Endodermal cell (in vitro differentiated cells): ENCODE measurements around the gene IFIT2. TPM values are rescaled to one million over a fixed set of nuclear protein-coding genes. Genes with fewer than 3 reads are reported as not detected.

Experiments
- DNase-seq: peaks from one replicate; pipeline ENCODE4 v3.0.0-alpha.2; 2017
- H3K27ac ChIP-seq: 2 replicates; pipeline ENCODE4 v1.5.1; 2013; ENCODE audit warnings: mild to moderate bottlenecking, low read depth, low read length, moderate library complexity
- H3K27me3 ChIP-seq: 2 replicates; pipeline ENCODE4 v1.6.1; 2013; ENCODE audit warnings: mild to moderate bottlenecking, low read length, moderate library complexity; ENCODE audit not compliant: insufficient read depth, control insufficient read depth, poor library complexity, severe bottlenecking
- H3K36me3 ChIP-seq: 2 replicates; pipeline ENCODE4 v1.7.0; 2013; ENCODE audit warnings: mild to moderate bottlenecking, low read length, moderate library complexity; ENCODE audit not compliant: control insufficient read depth, insufficient read depth
- H3K4me1 ChIP-seq: one replicate; pipeline ENCODE4 v1.7.0; 2013; ENCODE audit warnings: low read length; ENCODE audit not compliant: control insufficient read depth, insufficient read depth
- H3K4me3 ChIP-seq: 2 replicates; pipeline ENCODE4 v1.5.1; 2013; ENCODE audit warnings: mild to moderate bottlenecking, low read length, moderate library complexity
- H3K9ac ChIP-seq: 2 replicates; pipeline ENCODE4 v1.6.1; 2013; ENCODE audit warnings: mild to moderate bottlenecking, low read length, moderate library complexity; ENCODE audit not compliant: poor library complexity, severe bottlenecking; ENCODE audit errors: extremely low read depth
- H3K9me3 ChIP-seq: 2 replicates; pipeline ENCODE4 v1.6.1; 2013; ENCODE audit warnings: mild to moderate bottlenecking, low read length, moderate library complexity; ENCODE audit not compliant: control insufficient read depth
- H3K27ac Mint-ChIP-seq: 2 replicates; pipeline ENCODE4 v1.8.0; 2020; ENCODE audit warnings: mixed read lengths
- H3K27me3 Mint-ChIP-seq: 2 replicates; pipeline ENCODE4 v1.8.0; 2021; ENCODE audit warnings: mild to moderate bottlenecking, mixed read lengths; ENCODE audit not compliant: insufficient read depth
- H3K36me3 Mint-ChIP-seq: 2 replicates; pipeline ENCODE4 v1.8.0; 2020; ENCODE audit warnings: low read depth, mixed read lengths
- H3K4me1 Mint-ChIP-seq: 2 replicates; pipeline ENCODE4 v1.8.0; 2020; ENCODE audit warnings: mixed read lengths
- H3K4me3 Mint-ChIP-seq: 2 replicates; pipeline ENCODE4 v1.8.0; 2020; ENCODE audit warnings: mild to moderate bottlenecking, moderate library complexity, mixed read lengths
- H3K9me3 Mint-ChIP-seq: 2 replicates; pipeline ENCODE4 v1.8.0; 2020; ENCODE audit warnings: mild to moderate bottlenecking, mixed read lengths
- WGBS, 2 experiments: methylation state at CpG; one replicate each; pipeline versions ENCODE4 v1.1.5 to v1.1.7; 2013; ENCODE audit warnings: missing lambda C conversion rate in 2 of 2, mixed read lengths in 1 of 2; ENCODE audit not compliant: insufficient coverage in 1 of 2, insufficient read length in 1 of 2; 5-methylcytosine and 5-hydroxymethylcytosine counted together
- total RNA-seq, 2 donors: library from RNA; stranded (reverse); fragmentation: NEBNext Ultra II Directional in 1 of 2; extraction: Animal tissue kit (Norgen Biotek cat#: 25700) in 1 of 2; gene quantifications; 2 replicates in 1 of 2; 3 replicates in 1 of 2; pipeline ENCODE4 v1.2.1, GENCODE V29; 2021
- TF ChIP-seq, protein P1 (sequence below): fragments of 200-600 bp; sonication (generic); conservative IDR thresholded peaks from 2 replicates; pipeline ENCODE4 v1.5.0; 2021; ENCODE audit warnings: antibody characterized with exemption, mild to moderate bottlenecking

IFIT2 gene
- total RNA-seq, 2 donors from 2014 or later: 0.37 TPM; not detected in 1

DNA sequence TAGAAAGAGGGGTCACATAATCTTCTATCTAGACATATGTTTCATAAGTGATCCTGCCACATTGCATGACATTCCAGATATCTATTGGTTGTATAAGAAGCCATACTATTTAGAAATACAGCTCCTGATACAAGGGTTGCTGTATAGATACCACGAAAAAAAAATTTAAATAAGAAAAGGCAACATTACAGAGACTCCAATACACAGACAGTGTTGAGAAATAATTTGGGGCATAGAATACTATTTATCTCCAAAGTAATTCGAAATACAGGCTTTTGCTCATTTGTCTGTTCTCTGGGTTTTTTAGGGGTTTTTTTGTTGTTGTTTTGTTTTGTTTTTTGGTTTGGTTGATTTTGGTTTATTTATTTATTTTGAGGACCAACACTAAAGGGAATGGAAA is 2.6 kb downstream of the IFIT2 start:
- H3K4me3 ChIP-seq: no peak overlapping the region
- H3K4me1 Mint-ChIP-seq: peaks cover 21% of the 10 kb centered on the region
- TF ChIP-seq, protein P1, sequence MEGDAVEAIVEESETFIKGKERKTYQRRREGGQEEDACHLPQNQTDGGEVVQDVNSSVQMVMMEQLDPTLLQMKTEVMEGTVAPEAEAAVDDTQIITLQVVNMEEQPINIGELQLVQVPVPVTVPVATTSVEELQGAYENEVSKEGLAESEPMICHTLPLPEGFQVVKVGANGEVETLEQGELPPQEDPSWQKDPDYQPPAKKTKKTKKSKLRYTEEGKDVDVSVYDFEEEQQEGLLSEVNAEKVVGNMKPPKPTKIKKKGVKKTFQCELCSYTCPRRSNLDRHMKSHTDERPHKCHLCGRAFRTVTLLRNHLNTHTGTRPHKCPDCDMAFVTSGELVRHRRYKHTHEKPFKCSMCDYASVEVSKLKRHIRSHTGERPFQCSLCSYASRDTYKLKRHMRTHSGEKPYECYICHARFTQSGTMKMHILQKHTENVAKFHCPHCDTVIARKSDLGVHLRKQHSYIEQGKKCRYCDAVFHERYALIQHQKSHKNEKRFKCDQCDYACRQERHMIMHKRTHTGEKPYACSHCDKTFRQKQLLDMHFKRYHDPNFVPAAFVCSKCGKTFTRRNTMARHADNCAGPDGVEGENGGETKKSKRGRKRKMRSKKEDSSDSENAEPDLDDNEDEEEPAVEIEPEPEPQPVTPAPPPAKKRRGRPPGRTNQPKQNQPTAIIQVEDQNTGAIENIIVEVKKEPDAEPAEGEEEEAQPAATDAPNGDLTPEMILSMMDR: no peak
- no peaks in the 10 kb centered on the region for H3K36me3 ChIP-seq
- no peak overlapping the region for H3K4me3 Mint-ChIP-seq
- no peak overlapping the region for H3K27ac ChIP-seq
- no peak overlapping the region for H3K27ac Mint-ChIP-seq
- H3K9ac ChIP-seq: no peak overlapping the region
- H3K9me3 ChIP-seq: peaks cover 2% of the 10 kb centered on the region
- H3K36me3 Mint-ChIP-seq: no peaks in the 10 kb centered on the region
- no peak for DNase-seq
- no peaks in the 10 kb centered on the region for H3K27me3 ChIP-seq
- WGBS, 2 experiments: 100% methylated on average over 1 of the region's 2 CpGs; no CpG with 5 or more reads in 1 of the 2 experiments
- H3K27me3 Mint-ChIP-seq: peaks cover 2% of the 10 kb centered on the region
- H3K9me3 Mint-ChIP-seq: no peaks in the 10 kb centered on the region
- no peaks in the 10 kb centered on the region for H3K4me1 ChIP-seq

DNA sequence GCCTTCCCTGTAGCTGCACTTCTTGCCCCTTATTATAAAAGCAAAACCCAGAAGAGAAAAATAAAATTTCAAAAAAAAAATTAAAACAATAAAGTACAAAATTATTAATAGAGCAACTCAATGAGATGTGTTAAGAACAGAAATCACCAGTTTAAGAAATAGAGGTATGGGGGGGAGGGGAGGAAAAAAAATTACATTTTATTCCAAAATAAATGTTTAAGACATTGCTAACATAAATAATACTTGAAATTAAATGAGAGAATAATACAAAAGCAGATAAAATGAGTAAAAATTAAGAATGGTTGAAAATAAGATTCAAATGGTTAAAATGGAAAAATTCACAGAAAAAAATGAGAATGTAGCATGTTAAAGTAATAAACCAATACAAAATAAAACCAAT is 3.1 kb downstream of the IFIT2 start:
- H3K36me3 ChIP-seq: no peaks in the 10 kb centered on the region
- Mint-ChIP-seq H3K4me1 (peaks cover 21% of the 10 kb centered on the region), H3K9me3 (no peaks in the 10 kb centered on the region), H3K4me3 (no peak overlapping the region), H3K27me3 (peaks cover 2% of the 10 kb centered on the region), H3K27ac (no peak overlapping the region), H3K36me3 (no peaks in the 10 kb centered on the region)
- TF ChIP-seq, protein P1: no peak
- no peak overlapping the region for H3K4me3 ChIP-seq
- DNase-seq: no peak
- H3K4me1 ChIP-seq: no peaks in the 10 kb centered on the region
- H3K27ac ChIP-seq: no peak overlapping the region
- H3K27me3 ChIP-seq: no peaks in the 10 kb centered on the region
- H3K9ac ChIP-seq: no peak overlapping the region
- no peaks in the 10 kb centered on the region for H3K9me3 ChIP-seq

DNA sequence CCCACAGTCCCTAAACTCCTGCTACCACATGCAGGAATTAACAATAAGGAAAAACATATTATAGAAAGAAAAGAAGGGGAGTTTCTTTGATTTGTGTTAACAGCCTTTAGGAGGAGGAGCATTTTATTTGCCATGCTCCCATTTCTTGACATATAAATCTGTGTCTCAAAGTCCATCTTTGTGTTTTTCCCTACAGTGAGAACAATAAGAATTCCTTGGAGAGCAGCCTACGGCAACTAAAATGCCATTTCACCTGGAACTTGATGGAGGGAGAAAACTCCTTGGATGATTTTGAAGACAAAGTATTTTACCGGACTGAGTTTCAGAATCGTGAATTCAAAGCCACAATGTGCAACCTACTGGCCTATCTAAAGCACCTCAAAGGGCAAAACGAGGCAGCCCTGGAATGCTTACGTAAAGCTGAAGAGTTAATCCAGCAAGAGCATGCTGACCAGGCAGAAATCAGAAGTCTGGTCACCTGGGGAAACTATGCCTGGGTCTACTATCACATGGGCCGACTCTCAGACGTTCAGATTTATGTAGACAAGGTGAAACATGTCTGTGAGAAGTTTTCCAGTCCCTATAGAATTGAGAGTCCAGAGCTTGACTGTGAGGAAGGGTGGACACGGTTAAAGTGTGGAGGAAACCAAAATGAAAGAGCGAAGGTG is 4.1 kb downstream of the IFIT2 start:
- no peak overlapping the region for H3K4me3 Mint-ChIP-seq
- no peak overlapping the region for H3K27ac Mint-ChIP-seq
- no peaks in the 10 kb centered on the region for H3K9me3 Mint-ChIP-seq
- H3K4me1 Mint-ChIP-seq: peaks cover 25% of the 10 kb centered on the region
- Histone ChIP-seq H3K4me3 (no peak overlapping the region), H3K9ac (no peak overlapping the region), H3K27ac (no peak overlapping the region), H3K36me3 (no peaks in the 10 kb centered on the region), H3K9me3 (no peaks in the 10 kb centered on the region), H3K4me1 (peaks cover 2% of the 10 kb centered on the region), H3K27me3 (no peaks in the 10 kb centered on the region)
- H3K27me3 Mint-ChIP-seq: peaks cover 2% of the 10 kb centered on the region
- no peak for DNase-seq
- H3K36me3 Mint-ChIP-seq: no peaks in the 10 kb centered on the region
- TF ChIP-seq, protein P1: no peak
- WGBS, 2 experiments: 95% methylated on average over 9 of the region's 9 CpGs
